A204.1 (cell line): ENCODE measurements around the gene HDDC3.
"Not testable (repeated sequence)": the region's sequence is repeated elsewhere in the genome, so short reads cannot be mapped to it uniquely, and the experiment has no call there.

ENCODE experiments used
- FAIRE-seq: peaks from 2 replicates; lab custom pipeline; 2012; peaks lifted over from hg19 to GRCh38; lab: Jason Lieb, UNC

HDDC3 gene

GRCh38 chr15:90909976-90910375 lies 22.4 kb downstream of the HDDC3 start:
- FAIRE-seq = no peak

GRCh38 chr15:90909449-90909848 lies 22.9 kb downstream of the HDDC3 start:
- FAIRE-seq = not testable (repeated sequence)

GRCh38 chr15:90907838-90908507 lies 24.4 kb downstream of the HDDC3 start:
- no peak for FAIRE-seq

GRCh38 chr15:90907051-90907660 lies 25.2 kb downstream of the HDDC3 start:
- FAIRE-seq = no peak

- no peak for FAIRE-seq
Observed at GRCh38 chr15:90906181-90906849, 26.0 kb downstream of the HDDC3 start.

- FAIRE-seq = no peak
Observed at GRCh38 chr15:90905306-90906180, 26.8 kb downstream of the HDDC3 start.

- no peak for FAIRE-seq
Observed at GRCh38 chr15:90904746-90905145, 27.6 kb downstream of the HDDC3 start.

GRCh38 chr15:90903733-90904536 lies 28.4 kb downstream of the HDDC3 start:
- no peak for FAIRE-seq

- FAIRE-seq = no peak
Observed at GRCh38 chr15:90902840-90903732, 29.3 kb downstream of the HDDC3 start, which contains the start of gene MAN2A2. TSS of gene MAN2A2 (plus strand) at chr15:90903302. CDS start at chr15:90904208, 906 bp downstream.

- no peak for FAIRE-seq
Observed at GRCh38 chr15:90902040-90902839, 30.1 kb downstream of the HDDC3 start.

GRCh38 chr15:90901175-90902039 lies 30.9 kb downstream of the HDDC3 start:
- FAIRE-seq = no peak

GRCh38 chr15:90897131-90897655 lies 35.2 kb downstream of the HDDC3 start:
- FAIRE-seq = not testable (repeated sequence)

- FAIRE-seq = no peak
Observed at GRCh38 chr15:90895571-90896117, 36.7 kb downstream of the HDDC3 start.

- FAIRE-seq = no peak
Observed at GRCh38 chr15:90893175-90894090, 38.9 kb downstream of the HDDC3 start.

GRCh38 chr15:90892498-90893174 lies 39.7 kb downstream of the HDDC3 start:
- no peak for FAIRE-seq

GRCh38 chr15:90892023-90892422 lies 40.3 kb downstream of the HDDC3 start:
- FAIRE-seq = no peak
